ENCODE measurements around the gene MTLN.

MTLN gene

DNA sequence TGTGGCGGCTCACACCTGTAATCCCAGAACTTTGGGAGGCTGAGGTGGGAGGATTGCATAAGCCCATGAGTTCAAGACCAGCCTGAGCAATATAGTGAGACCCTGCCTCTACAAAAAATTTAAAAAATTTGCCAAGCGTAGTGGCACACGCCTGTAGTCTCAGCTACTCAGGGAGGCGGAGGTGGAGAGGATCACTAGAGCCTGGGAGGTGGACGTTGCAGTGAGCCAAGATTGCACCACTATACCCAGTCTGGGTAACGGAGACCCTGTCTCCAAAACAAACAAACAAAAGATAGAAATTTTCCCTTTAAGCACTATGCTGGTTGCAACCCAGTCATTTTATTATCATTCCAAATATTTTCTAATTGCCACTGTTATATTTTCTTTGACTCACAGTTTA lies 39.8 kb downstream of the MTLN start:
- H3K36me3 Mint-ChIP-seq (ENCODE audit: insufficient read depth), result no peaks in the 10 kb centered on the region
- H3K27ac Mint-ChIP-seq, result no peak overlapping the region
- no peak overlapping the region for H3K4me3 Mint-ChIP-seq
- no peaks in the 10 kb centered on the region for H3K9me3 Mint-ChIP-seq
- H3K4me1 Mint-ChIP-seq (ENCODE audit: low read depth in 2 of 2), result peaks cover 3 to 4% of the 10 kb centered on the region in 2 donors
- ATAC-seq (replicated peaks), result no peak
- H3K27me3 Mint-ChIP-seq, result peaks cover 0 to 17% of the 10 kb centered on the region in 2 donors
- no peak for DNase-seq

DNA sequence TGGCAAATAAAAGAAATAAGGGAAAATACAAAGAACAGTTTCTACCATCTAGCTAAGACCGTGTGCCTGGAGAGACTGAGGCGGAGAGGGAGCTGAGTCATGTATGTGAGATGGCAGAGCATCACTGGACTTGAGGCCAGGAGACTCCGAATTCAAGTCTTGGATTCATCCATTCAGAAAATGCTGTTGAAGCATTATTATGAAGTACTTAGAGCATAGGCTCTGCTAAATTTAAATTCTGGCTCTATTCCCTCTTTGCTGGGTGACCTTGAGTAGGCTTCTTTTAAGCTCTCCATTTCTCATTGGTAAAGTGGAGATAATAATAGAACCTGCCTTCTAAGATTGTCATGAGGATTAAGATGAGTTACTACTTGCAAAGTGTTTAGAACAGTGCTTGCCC lies 42.2 kb downstream of the MTLN start:
- peaks cover 0 to 14% of the 10 kb centered on the region in 2 donors for H3K27me3 Mint-ChIP-seq
- peak overlapping the region in 1 of 2 donors; percentile 19 for H3K27ac Mint-ChIP-seq
- H3K4me1 Mint-ChIP-seq (ENCODE audit: low read depth in 2 of 2), result peaks cover 3 to 4% of the 10 kb centered on the region in 2 donors
- H3K4me3 Mint-ChIP-seq, result peak overlapping the region; percentile 1 to 39
- no peaks in the 10 kb centered on the region for H3K36me3 Mint-ChIP-seq (ENCODE audit: insufficient read depth)
- no peak for DNase-seq
- no peaks in the 10 kb centered on the region for H3K9me3 Mint-ChIP-seq
- ATAC-seq (replicated peaks), result no peak

DNA sequence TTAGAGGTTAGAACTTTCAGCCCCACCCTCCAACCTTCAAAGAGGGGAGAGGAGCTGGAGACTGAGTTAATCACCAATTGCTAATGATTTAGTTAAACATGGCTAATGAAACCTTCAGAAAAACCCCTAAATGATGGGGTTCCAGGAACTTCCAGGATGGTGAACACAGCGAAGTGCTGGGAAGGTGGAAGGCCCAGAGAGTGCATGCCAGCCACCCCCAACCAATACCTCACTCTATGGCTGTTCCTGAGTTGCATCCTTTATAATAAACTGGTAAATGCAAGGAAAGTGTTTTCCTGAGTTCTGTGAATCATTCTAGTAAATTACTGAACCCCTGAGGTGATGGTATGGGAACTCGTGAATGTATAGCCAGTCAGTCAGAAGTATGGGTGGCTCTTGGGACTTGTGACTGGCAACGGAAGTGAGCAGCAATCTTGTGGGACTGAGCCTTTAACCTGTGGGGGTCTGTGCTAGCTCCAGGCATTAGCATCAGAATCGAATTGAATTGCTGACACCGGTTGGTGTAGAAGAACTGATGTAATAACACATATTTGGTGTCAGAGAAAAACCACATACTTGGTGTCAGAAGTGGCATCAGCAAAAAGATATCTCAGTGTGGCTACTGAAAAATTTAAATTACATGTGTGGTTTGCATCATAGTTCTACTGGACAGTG lies 44.9 kb downstream of the MTLN start:
- DNase-seq (no peak), ATAC-seq (replicated peaks) (no peak)
- Mint-ChIP-seq H3K9me3 (no peaks in the 10 kb centered on the region), H3K36me3 (ENCODE audit: insufficient read depth) (no peaks in the 10 kb centered on the region), H3K27me3 (peaks cover 11 to 14% of the 10 kb centered on the region in 2 donors), H3K4me3 (no peak overlapping the region), H3K27ac (no peak overlapping the region), H3K4me1 (ENCODE audit: low read depth in 2 of 2) (peaks cover 3 to 4% of the 10 kb centered on the region in 2 donors)

DNA sequence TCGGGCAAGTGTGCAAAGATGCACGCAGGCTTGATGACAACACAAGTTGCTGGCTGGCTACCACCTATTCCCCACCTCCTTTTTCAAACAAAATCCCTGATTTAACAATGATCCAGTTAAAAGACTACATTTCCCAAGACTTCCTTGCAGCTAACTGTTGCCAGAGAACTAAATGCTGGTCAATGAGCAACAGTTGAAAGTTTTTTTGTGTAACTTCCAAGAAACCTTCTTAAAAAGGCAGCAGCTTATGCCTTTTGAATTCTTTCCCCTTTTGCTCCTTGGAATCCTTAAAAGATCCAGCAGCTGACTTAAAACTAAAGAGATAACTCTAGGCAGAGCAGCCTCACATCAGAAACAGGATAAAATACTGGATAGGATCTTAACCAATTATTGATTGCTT lies 46.1 kb downstream of the MTLN start:
- no peak for DNase-seq
- Mint-ChIP-seq H3K4me1 (ENCODE audit: low read depth in 2 of 2) (peaks cover 3 to 4% of the 10 kb centered on the region in 2 donors), H3K36me3 (ENCODE audit: insufficient read depth) (no peaks in the 10 kb centered on the region)

More for the DNA sequence above, 46.1 kb downstream of the MTLN start:
- H3K27me3 Mint-ChIP-seq, result peaks cover 13 to 14% of the 10 kb centered on the region in 2 donors
- no peak overlapping the region for H3K27ac Mint-ChIP-seq
- no peak for ATAC-seq (replicated peaks)
- H3K4me3 Mint-ChIP-seq, result no peak overlapping the region
- H3K9me3 Mint-ChIP-seq, result no peaks in the 10 kb centered on the region
